ENCODE data around the gene CSN1S1. TPM values are rescaled to one million over a fixed set of nuclear protein-coding genes. Genes with fewer than 3 reads are reported as not detected.
"Not testable (repeated sequence)": the region's sequence is repeated elsewhere in the genome, so short reads cannot be mapped to it uniquely, and the experiment has no call there.

The CSN1S1 gene
- polyA plus RNA-seq, 4 donors = not detected

DNA sequence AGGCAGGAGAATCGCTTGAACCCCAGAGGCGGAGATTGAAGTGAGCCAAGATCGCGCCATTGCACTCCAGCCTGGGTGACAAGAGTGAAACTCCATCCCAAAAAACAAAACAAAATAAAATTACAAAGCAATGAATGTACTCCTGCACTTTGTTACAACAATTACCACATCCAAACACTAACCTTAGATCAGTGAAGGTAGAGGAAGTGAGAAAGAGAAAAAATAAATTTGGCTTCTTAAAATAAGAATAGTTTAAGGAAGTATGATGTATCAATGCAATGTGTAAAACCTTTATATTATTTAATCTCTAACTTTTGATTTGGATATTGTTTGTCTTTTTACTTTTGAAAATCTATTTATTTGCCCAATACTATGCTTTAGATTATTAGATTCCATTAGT is 21.7 kb upstream of the CSN1S1 start:
- H3K4me3 ChIP-seq (ENCODE audit: low read depth in 1 of 3, low read length in 3 of 3) = no peak overlapping the region
- no peak for DNase-seq
- H3K9me3 ChIP-seq (ENCODE audit: control insufficient read depth in 2 of 2, insufficient read depth in 1 of 2, low read depth in 1 of 2, low read length in 1 of 2) = no peaks in the 10 kb centered on the region
- H3K36me3 ChIP-seq (ENCODE audit: control insufficient read depth in 3 of 3, insufficient read depth in 2 of 3, low read depth in 1 of 3, low read length in 3 of 3) = no peaks in the 10 kb centered on the region
- 95 to 98% (median 95%) methylated on average over 4 of the region's 4 CpGs for whole genome bisulfite sequencing, 3 donors
- H3K4me1 ChIP-seq (ENCODE audit: control insufficient read depth in 3 of 3, insufficient read depth in 2 of 3, low read depth in 1 of 3, low read length in 2 of 3) = no peaks in the 10 kb centered on the region
- no peaks in the 10 kb centered on the region for H3K27me3 ChIP-seq (ENCODE audit: control insufficient read depth in 3 of 3, insufficient read depth in 3 of 3, low read length in 3 of 3)
- FAIRE-seq = no peak
- H3K27ac ChIP-seq (ENCODE audit: low read depth in 1 of 3, low read length in 2 of 3) = no peak overlapping the region

- no peak for DNase-seq
- Histone ChIP-seq H3K9me3 (ENCODE audit: control insufficient read depth in 2 of 2, insufficient read depth in 1 of 2, low read depth in 1 of 2, low read length in 1 of 2) (no peaks in the 10 kb centered on the region), H3K4me1 (ENCODE audit: control insufficient read depth in 3 of 3, insufficient read depth in 2 of 3, low read depth in 1 of 3, low read length in 2 of 3) (no peaks in the 10 kb centered on the region), H3K27ac (ENCODE audit: low read depth in 1 of 3, low read length in 2 of 3) (no peak overlapping the region), H3K27me3 (ENCODE audit: control insufficient read depth in 3 of 3, insufficient read depth in 3 of 3, low read length in 3 of 3) (no peaks in the 10 kb centered on the region), H3K36me3 (ENCODE audit: control insufficient read depth in 3 of 3, insufficient read depth in 2 of 3, low read depth in 1 of 3, low read length in 3 of 3) (no peaks in the 10 kb centered on the region), H3K4me3 (ENCODE audit: low read depth in 1 of 3, low read length in 3 of 3) (no peak overlapping the region)
- 82 to 90% (median 90%) methylated on average over 2 of the region's 2 CpGs for WGBS, 3 donors
- FAIRE-seq = no peak
These were observed 20.7 kb upstream of the CSN1S1 start for GRCh38 chr4:69910016-69910782.

DNA sequence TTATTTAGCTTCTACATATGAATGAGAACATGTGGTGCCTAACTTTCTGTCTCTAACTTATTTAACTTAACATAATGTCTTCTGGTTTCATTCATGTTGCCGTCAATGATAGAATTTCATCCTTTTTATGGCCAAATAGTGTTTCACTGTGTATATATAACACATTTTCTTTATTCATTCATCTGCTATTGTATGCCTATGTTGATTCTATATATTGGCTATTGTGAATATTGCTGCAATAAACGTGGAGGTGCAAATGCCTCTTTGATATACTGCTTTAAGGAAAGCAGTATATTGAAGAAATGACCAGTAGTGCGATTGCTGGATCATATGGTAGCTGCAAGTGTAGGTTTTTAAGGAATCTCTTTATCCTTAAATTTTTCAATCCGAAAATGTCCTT is 10.0 kb upstream of the CSN1S1 start:
- Histone ChIP-seq H3K36me3 (ENCODE audit: control insufficient read depth in 3 of 3, insufficient read depth in 2 of 3, low read depth in 1 of 3, low read length in 3 of 3) (no peaks in the 10 kb centered on the region), H3K4me1 (ENCODE audit: control insufficient read depth in 3 of 3, insufficient read depth in 2 of 3, low read depth in 1 of 3, low read length in 2 of 3) (no peaks in the 10 kb centered on the region), H3K27me3 (ENCODE audit: control insufficient read depth in 3 of 3, insufficient read depth in 3 of 3, low read length in 3 of 3) (no peaks in the 10 kb centered on the region), H3K9me3 (ENCODE audit: control insufficient read depth in 2 of 2, insufficient read depth in 1 of 2, low read depth in 1 of 2, low read length in 1 of 2) (no peaks in the 10 kb centered on the region), H3K4me3 (ENCODE audit: low read depth in 1 of 3, low read length in 3 of 3) (no peak overlapping the region), H3K27ac (ENCODE audit: low read depth in 1 of 3, low read length in 2 of 3) (no peak overlapping the region)
- DNase-seq (no peak), FAIRE-seq (no peak)
- WGBS, 3 donors = 51 to 55% (median 53%) methylated on average over 4 of the region's 4 CpGs

DNA sequence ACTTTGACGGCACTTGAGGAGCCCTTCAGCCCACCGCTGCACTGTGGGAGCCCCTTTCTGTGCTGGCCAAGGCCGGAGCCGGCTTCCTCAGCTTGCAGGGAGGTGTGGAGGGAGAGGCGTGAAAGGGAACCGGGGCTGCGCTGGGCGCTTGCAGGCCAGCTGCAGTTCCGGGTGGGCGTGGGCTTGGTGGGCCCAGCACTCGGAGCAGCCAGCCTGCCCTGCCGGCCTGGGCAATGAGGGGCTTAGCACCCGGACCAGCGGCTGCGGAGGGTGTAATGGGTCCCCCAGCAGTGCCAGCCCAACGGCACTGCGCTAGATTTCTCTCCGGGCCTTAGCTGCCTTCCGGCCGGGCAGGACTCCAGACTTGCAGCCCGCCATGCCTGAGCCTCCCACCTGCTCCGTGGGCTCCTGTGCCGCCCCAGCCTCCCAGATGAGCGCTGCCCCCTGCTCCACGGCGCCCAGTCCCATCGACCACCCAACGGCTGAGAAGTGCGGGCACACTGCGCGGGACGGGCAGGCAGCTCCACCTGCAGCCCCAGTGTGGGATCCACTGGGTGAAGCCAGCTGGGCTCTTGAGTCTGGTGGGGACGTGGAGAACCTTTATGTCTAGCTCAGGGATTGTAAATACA is 7.0 kb upstream of the CSN1S1 start:
- H3K27me3 ChIP-seq (ENCODE audit: control insufficient read depth in 3 of 3, insufficient read depth in 3 of 3, low read length in 3 of 3); FAIRE-seq; H3K9me3 ChIP-seq (ENCODE audit: control insufficient read depth in 2 of 2, insufficient read depth in 1 of 2, low read depth in 1 of 2, low read length in 1 of 2); H3K36me3 ChIP-seq (ENCODE audit: control insufficient read depth in 3 of 3, insufficient read depth in 2 of 3, low read depth in 1 of 3, low read length in 3 of 3); H3K4me1 ChIP-seq (ENCODE audit: control insufficient read depth in 3 of 3, insufficient read depth in 2 of 3, low read depth in 1 of 3, low read length in 2 of 3); DNase-seq; H3K4me3 ChIP-seq (ENCODE audit: low read depth in 1 of 3, low read length in 3 of 3); H3K27ac ChIP-seq (ENCODE audit: low read depth in 1 of 3, low read length in 2 of 3): not testable (repeated sequence)
- 91 to 92% (median 92%) methylated on average over 31 to 33 of the region's 33 CpGs for WGBS, 3 donors

DNA sequence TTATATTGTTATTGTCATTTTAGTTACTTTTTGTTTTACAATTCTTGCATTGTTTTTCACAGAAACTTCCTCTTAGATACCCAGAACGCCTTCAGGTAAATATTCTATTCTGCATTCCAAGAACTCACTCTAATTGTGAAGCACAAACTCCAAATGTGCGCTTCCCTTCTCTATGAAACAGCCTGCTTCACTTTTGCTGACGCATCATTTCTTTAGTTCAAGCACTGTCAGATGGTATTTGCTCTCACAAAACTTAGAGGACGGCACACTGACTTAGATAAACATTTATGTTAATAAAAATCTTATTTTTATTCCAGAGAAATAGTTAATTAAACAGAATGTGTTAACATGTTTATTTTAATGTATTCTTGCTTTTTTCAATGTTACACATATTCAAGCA is 3.3 kb downstream of the CSN1S1 start:
- no peaks in the 10 kb centered on the region for H3K9me3 ChIP-seq (ENCODE audit: control insufficient read depth in 2 of 2, insufficient read depth in 1 of 2, low read depth in 1 of 2, low read length in 1 of 2)
- FAIRE-seq = no peak
- H3K27ac ChIP-seq (ENCODE audit: low read depth in 1 of 3, low read length in 2 of 3) = no peak overlapping the region
- no peak overlapping the region for H3K4me3 ChIP-seq (ENCODE audit: low read depth in 1 of 3, low read length in 3 of 3)
- H3K4me1 ChIP-seq (ENCODE audit: control insufficient read depth in 3 of 3, insufficient read depth in 2 of 3, low read depth in 1 of 3, low read length in 2 of 3) = no peaks in the 10 kb centered on the region
- H3K27me3 ChIP-seq (ENCODE audit: control insufficient read depth in 3 of 3, insufficient read depth in 3 of 3, low read length in 3 of 3) = no peaks in the 10 kb centered on the region
- no peak for DNase-seq
- H3K36me3 ChIP-seq (ENCODE audit: control insufficient read depth in 3 of 3, insufficient read depth in 2 of 3, low read depth in 1 of 3, low read length in 3 of 3) = no peaks in the 10 kb centered on the region
- WGBS, 3 donors = 58 to 82% (median 68%) methylated on average over 4 of the region's 4 CpGs

DNA sequence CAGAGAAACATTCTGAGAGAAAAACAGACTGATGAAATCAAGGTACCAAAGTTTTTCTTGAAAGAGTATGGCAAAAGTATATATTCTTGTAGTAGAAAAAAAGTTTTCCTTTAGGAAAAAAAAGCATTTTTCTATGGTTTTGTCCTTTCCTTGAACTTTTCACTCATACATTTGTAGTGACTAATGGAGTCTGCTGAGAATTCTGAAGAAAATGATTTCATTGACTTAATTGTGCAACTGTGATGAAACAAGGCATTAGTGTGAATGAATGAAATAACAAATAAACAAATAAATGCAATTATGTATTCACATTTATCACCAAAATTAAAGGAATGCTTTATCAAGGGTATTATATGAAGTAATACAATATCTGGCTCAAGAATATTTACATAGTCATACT is 5.7 kb downstream of the CSN1S1 start:
- Histone ChIP-seq H3K4me1 (ENCODE audit: control insufficient read depth in 3 of 3, insufficient read depth in 2 of 3, low read depth in 1 of 3, low read length in 2 of 3) (no peaks in the 10 kb centered on the region), H3K36me3 (ENCODE audit: control insufficient read depth in 3 of 3, insufficient read depth in 2 of 3, low read depth in 1 of 3, low read length in 3 of 3) (no peaks in the 10 kb centered on the region), H3K4me3 (ENCODE audit: low read depth in 1 of 3, low read length in 3 of 3) (no peak overlapping the region), H3K27me3 (ENCODE audit: control insufficient read depth in 3 of 3, insufficient read depth in 3 of 3, low read length in 3 of 3) (no peaks in the 10 kb centered on the region), H3K27ac (ENCODE audit: low read depth in 1 of 3, low read length in 2 of 3) (no peak overlapping the region), H3K9me3 (ENCODE audit: control insufficient read depth in 2 of 2, insufficient read depth in 1 of 2, low read depth in 1 of 2, low read length in 1 of 2) (no peaks in the 10 kb centered on the region)
- FAIRE-seq (peak; percentile 5), DNase-seq (no peak)

DNA sequence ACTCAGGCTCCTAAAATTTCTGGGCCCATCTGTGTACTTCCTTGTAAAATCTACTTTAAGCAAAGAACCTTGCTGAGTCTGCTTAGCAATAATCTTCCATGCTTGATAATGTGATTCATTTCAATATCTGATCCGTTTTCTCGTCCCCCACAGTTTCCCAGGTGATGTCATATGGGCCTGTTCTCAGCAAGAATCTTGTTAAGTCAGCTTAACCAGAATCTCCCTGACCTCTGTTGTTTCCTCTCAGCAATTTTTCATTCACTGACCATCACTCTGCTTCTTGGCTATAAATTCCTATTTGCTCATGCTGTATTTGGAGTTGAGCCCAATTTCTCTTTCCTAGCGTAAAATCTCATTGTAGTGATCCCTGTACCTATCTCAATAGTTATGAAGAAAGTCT is 20.7 kb downstream of the CSN1S1 start:
- Histone ChIP-seq H3K27me3 (ENCODE audit: control insufficient read depth in 3 of 3, insufficient read depth in 3 of 3, low read length in 3 of 3) (no peaks in the 10 kb centered on the region), H3K4me3 (ENCODE audit: low read depth in 1 of 3, low read length in 3 of 3) (no peak overlapping the region), H3K9me3 (ENCODE audit: control insufficient read depth in 2 of 2, insufficient read depth in 1 of 2, low read depth in 1 of 2, low read length in 1 of 2) (no peaks in the 10 kb centered on the region), H3K36me3 (ENCODE audit: control insufficient read depth in 3 of 3, insufficient read depth in 2 of 3, low read depth in 1 of 3, low read length in 3 of 3) (no peaks in the 10 kb centered on the region), H3K27ac (ENCODE audit: low read depth in 1 of 3, low read length in 2 of 3) (no peak overlapping the region), H3K4me1 (ENCODE audit: control insufficient read depth in 3 of 3, insufficient read depth in 2 of 3, low read depth in 1 of 3, low read length in 2 of 3) (no peaks in the 10 kb centered on the region)
- 76 to 89% (median 80%) methylated on average over 3 of the region's 3 CpGs for WGBS, 3 donors
- no peak for DNase-seq
- FAIRE-seq = no peak

- no peak overlapping the region for H3K4me3 ChIP-seq (ENCODE audit: low read depth in 1 of 3, low read length in 3 of 3)
- no peaks in the 10 kb centered on the region for H3K4me1 ChIP-seq (ENCODE audit: control insufficient read depth in 3 of 3, insufficient read depth in 2 of 3, low read depth in 1 of 3, low read length in 2 of 3)
- DNase-seq (no peak), FAIRE-seq (no peak)
- no peaks in the 10 kb centered on the region for H3K36me3 ChIP-seq (ENCODE audit: control insufficient read depth in 3 of 3, insufficient read depth in 2 of 3, low read depth in 1 of 3, low read length in 3 of 3)
- H3K27ac ChIP-seq (ENCODE audit: low read depth in 1 of 3, low read length in 2 of 3) = no peak overlapping the region
- no peaks in the 10 kb centered on the region for H3K9me3 ChIP-seq (ENCODE audit: control insufficient read depth in 2 of 2, insufficient read depth in 1 of 2, low read depth in 1 of 2, low read length in 1 of 2)
- no peaks in the 10 kb centered on the region for H3K27me3 ChIP-seq (ENCODE audit: control insufficient read depth in 3 of 3, insufficient read depth in 3 of 3, low read length in 3 of 3)
- WGBS, 3 donors = 79 to 94% (median 94%) methylated on average over 1 of the region's 1 CpG
These were observed 26.3 kb downstream of the CSN1S1 start for GRCh38 chr4:69957209-69957608.

- H3K4me1 ChIP-seq (ENCODE audit: control insufficient read depth in 3 of 3, insufficient read depth in 2 of 3, low read depth in 1 of 3, low read length in 2 of 3) = no peaks in the 10 kb centered on the region
- H3K27ac ChIP-seq (ENCODE audit: low read depth in 1 of 3, low read length in 2 of 3) = no peak within 1 kb of the TSS
- no peaks in the 10 kb centered on the region for H3K27me3 ChIP-seq (ENCODE audit: control insufficient read depth in 3 of 3, insufficient read depth in 3 of 3, low read length in 3 of 3)
- WGBS, 3 donors = 87 to 89% (median 88%) methylated on average over 2 of the region's 2 CpGs
- FAIRE-seq = no peak
- no peak within 1 kb of the TSS for H3K4me3 ChIP-seq (ENCODE audit: low read depth in 1 of 3, low read length in 3 of 3)
- no peaks in the 10 kb centered on the region for H3K36me3 ChIP-seq (ENCODE audit: control insufficient read depth in 3 of 3, insufficient read depth in 2 of 3, low read depth in 1 of 3, low read length in 3 of 3)
- H3K9me3 ChIP-seq (ENCODE audit: control insufficient read depth in 2 of 2, insufficient read depth in 1 of 2, low read depth in 1 of 2, low read length in 1 of 2) = no peaks in the 10 kb centered on the region
- no peak for DNase-seq
These were observed 34.8 kb downstream of the CSN1S1 start, which contains the start of gene CSN2 for GRCh38 chr4:69965628-69966027. TSS of gene CSN2 (minus strand) at chr4:69965728. CDS start at chr4:69960995, 4,733 bp downstream.

All from small intestine (tissue), 7 donors.